Transverse colon (tissue), 3 donors: ENCODE results near the gene DIABLO.

Experiments used
- CTCF ChIP-seq, 5 experiments: fragments of 200-600 bp in 3 of 5; fragments of 450-650 bp in 2 of 5; sonication (generic) in 3 of 5; IDR thresholded peaks; 1 replicate in 2 of 5; 2 replicates in 3 of 5; pipeline ENCODE4 v1.5.1; 2016 to 2017; ENCODE audit warnings: antibody characterized with exemption in 5 of 5, inconsistent platforms in 3 of 5, mild to moderate bottlenecking in 2 of 5, moderate library complexity in 1 of 5
- POLR2A ChIP-seq: fragments of 450-650 bp; IDR thresholded peaks from one replicate; pipeline ENCODE4 v1.6.1; 2016; ENCODE audit warnings: antibody characterized with exemption, mild to moderate bottlenecking, moderate library complexity

- TF ChIP-seq POLR2A (no peak), CTCF (IDR thresholded peaks at IDR 0.05) (no peak)
These were observed 23.8 kb downstream of the DIABLO start for GRCh38 chr12:122202017-122202416.
